K562 (cell line): ENCODE data around the gene KNCN. TPM values are rescaled to one million over a fixed set of nuclear protein-coding genes. Genes with fewer than 3 reads are reported as not detected.

ENCODE experiments used
- ARHGAP35 ChIP-seq: fragments of 450-650 bp; IDR thresholded peaks from 2 replicates; pipeline ENCODE4 v1.6.1; 2018; ENCODE audit not compliant: partially characterized antibody
- ARID3A ChIP-seq: IDR thresholded peaks from 2 replicates; pipeline ENCODE4 v1.6.1; 2012; ENCODE audit warnings: low read depth, low read length, improper control_type of control experiment, borderline replicate concordance
- CEBPG ChIP-seq, 3 experiments: fragments of 200-800 bp in 1 of 3; sonication (Bioruptor generic) in 1 of 3; sonication (generic) in 1 of 3; formaldehyde crosslinking in 1 of 3; IDR thresholded peaks in 2 of 3; conservative IDR thresholded peaks in 1 of 3; 2 replicates each; pipeline versions ENCODE4 v1.6.1 to v1.8.0; 2016 to 2022; ENCODE audit warnings: missing compliant biosample characterization in 2 of 3, missing genetic modification characterization in 2 of 3, mild to moderate bottlenecking in 1 of 3, missing genetic modification reagents in 1 of 3
- CHAMP1 ChIP-seq: fragments of 450-650 bp; IDR thresholded peaks from 2 replicates; pipeline ENCODE4 v1.6.1; 2016; ENCODE audit warnings: mild to moderate bottlenecking
- ELK1 ChIP-seq: sonication (generic); formaldehyde crosslinking; IDR thresholded peaks from 2 replicates; pipeline ENCODE4 v1.8.1; 2022; ENCODE audit warnings: missing genetic modification reagents
- GATAD2A ChIP-seq: fragments of 450-650 bp; IDR thresholded peaks from 2 replicates; pipeline ENCODE4 v1.6.1; 2017
- HMGN3 ChIP-seq: IDR thresholded peaks from 2 replicates; pipeline ENCODE4 v1.6.1; 2011; ENCODE audit warnings: borderline replicate concordance, low read depth, mild to moderate bottlenecking, mixed read lengths, low read length; ENCODE audit not compliant: insufficient read length; ENCODE audit errors: extremely low read depth
- KLF13 ChIP-seq: fragments of 450-650 bp; IDR thresholded peaks from 2 replicates; pipeline ENCODE4 v1.6.1; 2016; ENCODE audit warnings: missing genetic modification characterization, low read depth, mild to moderate bottlenecking, missing compliant biosample characterization, moderate library complexity, borderline replicate concordance
- TBL1XR1 ChIP-seq, 2 experiments: IDR thresholded peaks; 2 replicates each; pipeline ENCODE4 v1.6.1; 2012; ENCODE audit warnings: improper control_type of control experiment in 2 of 2, low read length in 2 of 2, mild to moderate bottlenecking in 1 of 2
- ZKSCAN8 ChIP-seq: fragments of 200-800 bp; sonication (Bioruptor generic); IDR thresholded peaks from 2 replicates; pipeline ENCODE4 v1.6.1; 2016; ENCODE audit warnings: missing genetic modification characterization, missing compliant biosample characterization
- ZNF224 ChIP-seq: sonication (generic); formaldehyde crosslinking; IDR thresholded peaks from 2 replicates; pipeline ENCODE4 v1.8.0; 2022; ENCODE audit warnings: mild to moderate bottlenecking, missing genetic modification reagents
- ZNF561 ChIP-seq: fragments of 450-650 bp; formaldehyde crosslinking; conservative IDR thresholded peaks from 2 replicates; pipeline ENCODE4 v1.4.0; 2020; ENCODE audit warnings: mild to moderate bottlenecking, moderate library complexity
- ZNF609 ChIP-seq: sonication (generic); formaldehyde crosslinking; IDR thresholded peaks from 2 replicates; pipeline ENCODE4 v1.8.1; 2023; ENCODE audit warnings: missing genetic modification reagents, mild to moderate bottlenecking, borderline replicate concordance
- ZNF707 ChIP-seq: fragments of 250-450 bp; sonication (Bioruptor Pico); conservative IDR thresholded peaks from 2 replicates; pipeline ENCODE4 v1.8.0; 2022; ENCODE audit warnings: inconsistent platforms, mild to moderate bottlenecking, moderate library complexity
- ZNF717 ChIP-seq: fragments of 250-450 bp; sonication (Bioruptor Pico); IDR thresholded peaks from 2 replicates; pipeline ENCODE4 v1.5.0; 2021
- ZNF764 ChIP-seq: fragments of 250-450 bp; sonication (Bioruptor Pico); IDR thresholded peaks from 2 replicates; pipeline ENCODE4 v1.4.0; 2020; ENCODE audit warnings: low read depth, mild to moderate bottlenecking, moderate library complexity
- polyA plus RNA-seq, 8 experiments: library from polyadenylated mRNA; depleted of rRNA in 4 of 8; stranded (reverse) in 5 of 8; unstranded in 3 of 8; fragments of >200 nt; fragmentation: Nextera tagmentation in 2 of 8; fragmentation: Illumina TruSeq in 1 of 8; extraction: Ambion mirVana in 2 of 8; extraction: Trizol in 1 of 8; gene quantifications; 2 replicates each; pipeline versions ENCODE4 v1.2.1 to v1.2.3, GENCODE V29; 2011 to 2014; ENCODE audit warnings: inconsistent platforms in 1 of 8, missing spikeins in 1 of 8
- total RNA-seq, 7 experiments: library from RNA; depleted of rRNA in 6 of 7; stranded (reverse); fragments of >200 nt in 6 of 7; fragmentation: Illumina TruSeq in 2 of 7; extraction: Trizol in 2 of 7; gene quantifications; 2 replicates each; pipeline versions ENCODE4 v1.2.1 to v1.2.3, GENCODE V29; 2011 to 2021; ENCODE audit warnings: low replicate concordance in 1 of 7

Gene KNCN
- total and polyA plus RNA-seq, 9 of the 15 experiments (the other 6 are each of a cell fraction or from before 2014, with no cell fraction given): not detected

- TF ChIP-seq HMGN3: peak; percentile 99
- peak; percentile 84; the same call in 1 of the 2 replicates for TF ChIP-seq ZNF609
- TF ChIP-seq ARID3A: no peak
- no peak; the same call in 1 of the 2 replicates for TF ChIP-seq ZKSCAN8 (CRISPR knock-in tag)
- TF ChIP-seq ZNF707 (CRISPR knock-in tag): no peak
- TF ChIP-seq ZNF764: no peak
- TF ChIP-seq KLF13 (tag): peak; percentile 93
- TF ChIP-seq CHAMP1: no peak
- no peak for TF ChIP-seq ELK1 (CRISPR knock-in tag)
- TF ChIP-seq ARHGAP35: no peak
- no peak for TF ChIP-seq ZNF717 (CRISPR knock-in tag)
- TF ChIP-seq CEBPG (CRISPR knock-in tag; IDR thresholded peaks at IDR 0.05): peak; percentile 6; the same call in 1 of the 2 replicates
- peak; percentile 80 to 88 for TF ChIP-seq CEBPG (tag; conservative IDR thresholded peaks at IDR 0.05 in 1 of 2, IDR thresholded peaks at IDR 0.05 in 1 of 2)
- peak; percentile 95 for TF ChIP-seq GATAD2A
- TF ChIP-seq ZNF561 (CRISPR knock-in tag): no peak
- TF ChIP-seq TBL1XR1 (IDR thresholded peaks at IDR 0.05; ENCODE audit: low read length in 2 of 2): peak; percentile 94 to 97
- TF ChIP-seq ZNF224: no peak
These were observed 29.1 kb downstream of the KNCN start (continued) for GRCh38 chr1:46522184-46522968.
